HepG2 (cell line): ENCODE measurements around the gene CCDC183. TPM values are rescaled to one million over a fixed set of nuclear protein-coding genes. Genes with fewer than 3 reads are reported as not detected.

ENCODE experiments used
- AGO2 ChIP-seq: fragments of 200-400 bp; formaldehyde crosslinking; optimal IDR thresholded peaks from 2 replicates; pipeline ENCODE3; 2017; ENCODE audit warnings: mild to moderate bottlenecking, low read depth, low read length, moderate library complexity
- ARNTL ChIP-seq: sonication (generic); formaldehyde crosslinking; IDR thresholded peaks from 2 replicates; pipeline ENCODE4 v1.4.0; 2020; ENCODE audit warnings: mild to moderate bottlenecking, missing genetic modification reagents
- CCAR2 ChIP-seq: fragments of 200-400 bp; formaldehyde crosslinking; optimal IDR thresholded peaks from 2 replicates; pipeline ENCODE3; 2018; ENCODE audit warnings: low read depth, mild to moderate bottlenecking, low read length, moderate library complexity
- DDIT3 ChIP-seq: sonication (generic); formaldehyde crosslinking; IDR thresholded peaks from 2 replicates; pipeline ENCODE4 v1.4.0; 2020; ENCODE audit warnings: mild to moderate bottlenecking, missing genetic modification reagents
- DR1 ChIP-seq: sonication (generic); formaldehyde crosslinking; IDR thresholded peaks from 2 replicates; pipeline ENCODE4 v1.8.0; 2021; ENCODE audit warnings: mild to moderate bottlenecking, missing genetic modification reagents, inconsistent platforms
- GATA4 ChIP-seq: sonication (generic); IDR thresholded peaks from 2 replicates; pipeline ENCODE4 v1.6.1; 2016; ENCODE audit warnings: antibody characterized with exemption, low read depth, borderline replicate concordance
- GLMP ChIP-seq: sonication (generic); formaldehyde crosslinking; IDR thresholded peaks from 2 replicates; pipeline ENCODE4 v1.9.0; 2021; ENCODE audit warnings: missing genetic modification reagents, mild to moderate bottlenecking, borderline replicate concordance
- HNF1A ChIP-seq, 2 experiments: sonication (generic) in 1 of 2; formaldehyde crosslinking in 1 of 2; IDR thresholded peaks; 2 replicates each; pipeline versions ENCODE4 v1.4.0 to v1.6.1; 2016 to 2020; ENCODE audit warnings: borderline replicate concordance in 1 of 2, low read depth in 1 of 2, mild to moderate bottlenecking in 1 of 2, missing genetic modification reagents in 1 of 2
- PRDM10 ChIP-seq: sonication (generic); formaldehyde crosslinking; IDR thresholded peaks from 2 replicates; pipeline ENCODE4 v1.4.0; 2020; ENCODE audit warnings: low read depth, missing genetic modification reagents
- RELA ChIP-seq: sonication (generic); formaldehyde crosslinking; IDR thresholded peaks from 2 replicates; pipeline ENCODE4 v1.4.0; 2020; ENCODE audit warnings: missing genetic modification reagents
- SCMH1 ChIP-seq: sonication (generic); formaldehyde crosslinking; IDR thresholded peaks from 2 replicates; pipeline ENCODE4 v1.9.0; 2021; ENCODE audit warnings: missing genetic modification reagents, mild to moderate bottlenecking, borderline replicate concordance
- TRIM24 ChIP-seq: sonication (generic); formaldehyde crosslinking; IDR thresholded peaks from 2 replicates; pipeline ENCODE4 v1.8.0; 2022; ENCODE audit warnings: mild to moderate bottlenecking, missing genetic modification reagents
- ZNF350 ChIP-seq: sonication (generic); formaldehyde crosslinking; IDR thresholded peaks from 2 replicates; pipeline ENCODE4 v1.4.0; 2020; ENCODE audit warnings: mild to moderate bottlenecking, low read depth, missing genetic modification reagents, borderline replicate concordance
- ZNF563 ChIP-seq: sonication (generic); formaldehyde crosslinking; IDR thresholded peaks from 2 replicates; pipeline ENCODE4 v1.8.0; 2022; ENCODE audit warnings: mild to moderate bottlenecking, moderate library complexity, missing genetic modification reagents
- ZNF574 ChIP-seq: sonication (generic); formaldehyde crosslinking; IDR thresholded peaks from 2 replicates; pipeline ENCODE4 v1.4.0; 2020; ENCODE audit warnings: missing genetic modification reagents
- polyA plus RNA-seq, 8 experiments: library from polyadenylated mRNA; depleted of rRNA in 3 of 8; stranded (reverse) in 7 of 8; unstranded in 1 of 8; fragments of >200 nt; fragmentation: Illumina TruSeq in 4 of 8; extraction: Trizol in 4 of 8; gene quantifications; 2 replicates each; pipeline versions ENCODE4 v1.2.1 to v1.2.3, GENCODE V29; 2011 to 2016; ENCODE audit warnings: low read depth in 4 of 8, missing spikeins in 1 of 8, mixed read lengths in 1 of 8; ENCODE audit not compliant: insufficient read depth in 1 of 8
- total RNA-seq, 5 experiments: library from RNA; depleted of rRNA; stranded (reverse); fragments of >200 nt; fragmentation: Illumina TruSeq; extraction: Trizol; gene quantifications; 2 replicates each; pipeline ENCODE4 v1.2.3, GENCODE V29; 2016; ENCODE audit warnings: low read depth in 1 of 5

The CCDC183 gene
- total and polyA plus RNA-seq, 2 of the 13 experiments (the other 11 are each of a cell fraction or from before 2014, with no cell fraction given) = 5.0 to 66.4 TPM

DNA sequence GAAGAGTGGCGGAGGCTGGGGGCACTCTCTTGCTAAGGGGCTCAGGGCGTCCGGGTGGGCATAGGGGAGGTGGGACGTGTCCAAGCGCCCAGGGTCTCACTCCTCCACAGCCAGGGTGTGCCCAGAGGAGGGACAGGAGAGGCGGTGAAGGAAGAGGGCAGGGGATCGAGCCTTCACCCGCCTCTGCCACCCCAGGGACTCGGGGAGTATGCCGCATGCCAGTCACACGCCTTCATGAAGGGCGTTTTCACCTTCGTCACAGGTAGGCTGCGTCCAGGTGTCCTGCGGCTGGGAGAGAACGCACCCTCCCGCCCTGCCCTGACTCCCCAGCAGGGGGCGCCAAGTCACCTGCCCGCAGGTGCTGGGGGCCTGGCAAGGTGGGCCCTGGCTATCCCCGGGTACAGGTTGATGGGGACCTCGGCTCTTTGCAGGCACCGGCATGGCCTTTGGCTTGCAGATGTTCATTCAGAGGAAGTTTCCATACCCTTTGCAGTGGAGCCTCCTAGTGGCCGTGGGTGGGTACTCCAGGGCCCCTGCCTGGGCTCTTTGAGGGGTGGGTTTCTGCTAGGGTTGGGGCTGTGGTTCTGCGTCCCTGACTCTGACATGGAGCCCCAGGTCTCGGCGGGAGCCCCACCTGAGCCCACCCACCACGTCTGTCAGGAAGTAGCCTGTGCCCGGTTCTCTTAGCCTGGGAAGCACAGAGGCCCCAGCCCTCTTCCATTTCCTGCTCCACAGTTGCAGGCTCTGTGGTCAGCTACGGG, 4.4 kb upstream of the CCDC183 start (continued):
- TF ChIP-seq CCAR2 (no peak), HNF1A (IDR thresholded peaks at IDR 0.05; ENCODE audit: low read depth) (no peak), HNF1A (CRISPR knock-in tag; IDR thresholded peaks at IDR 0.05; ENCODE audit: borderline replicate concordance) (no peak; the same call in 1 of the 2 replicates), AGO2 (peak; percentile 85), ZNF350 (CRISPR knock-in tag) (peak; percentile 44; the same call in 1 of the 2 replicates), DR1 (CRISPR knock-in tag) (no peak), GLMP (CRISPR knock-in tag) (no peak), PRDM10 (CRISPR knock-in tag) (peak; percentile 5; the same call in 1 of the 2 replicates), ZNF574 (CRISPR knock-in tag) (peak; percentile 43; the same call in 1 of the 2 replicates), TRIM24 (CRISPR knock-in tag) (no peak), GATA4 (no peak), SCMH1 (CRISPR knock-in tag) (no peak), DDIT3 (CRISPR knock-in tag) (no peak), ZNF563 (CRISPR knock-in tag) (0 out of 2 replicates have a peak, but pooled peaks have one; percentile 54), RELA (CRISPR knock-in tag) (no peak), ARNTL (CRISPR knock-in tag) (no peak)
